MCF 10A (cell line): ENCODE results near the gene SNAI3. TPM values are rescaled to one million over a fixed set of nuclear protein-coding genes. Genes with fewer than 3 reads are reported as not detected.

Source experiments
- BruUV-seq: library from RNA; stranded (reverse); fragments of 400-500 nt; replicated peaks from 2 replicates; lab custom pipeline; 2021; lab: Mats Ljungman, UMichigan
- CTCF ChIA-PET: fragments of 300-600 bp; sonication (Branson Sonifier 250); formaldehyde crosslinking; extraction: SDS; loops from one replicate; lab custom pipeline; 2021; ENCODE audit warnings: antibody characterized with exemption, inconsistent platforms; lab: Yijun Ruan, JAX
- POLR2A ChIA-PET: fragments of 300-600, 350-650 bp; sonication (Branson Sonifier 250); formaldehyde crosslinking; extraction: SDS; loops from one replicate; lab custom pipeline; 2020; ENCODE audit warnings: antibody characterized with exemption, inconsistent platforms; lab: Yijun Ruan, JAX
- DNase-seq: peaks from one replicate; pipeline ENCODE4 v3.0.0-alpha.2; 2018; ENCODE audit not compliant: unreplicated experiment
- H3K27ac Mint-ChIP-seq: one replicate; pipeline ENCODE4 v1.8.0; 2022; ENCODE audit warnings: mild to moderate bottlenecking, low read depth, mixed read lengths; ENCODE audit not compliant: unreplicated experiment
- H3K27me3 Mint-ChIP-seq: one replicate; pipeline ENCODE4 v1.8.0; 2022; ENCODE audit warnings: mixed read lengths; ENCODE audit not compliant: insufficient read depth, unreplicated experiment
- H3K36me3 Mint-ChIP-seq: one replicate; pipeline ENCODE4 v1.8.0; 2022; ENCODE audit warnings: mild to moderate bottlenecking, moderate library complexity, mixed read lengths; ENCODE audit not compliant: insufficient read depth, unreplicated experiment
- H3K4me1 Mint-ChIP-seq: one replicate; pipeline ENCODE4 v1.8.0; 2022; ENCODE audit warnings: mixed read lengths; ENCODE audit not compliant: insufficient read depth, unreplicated experiment
- H3K4me3 Mint-ChIP-seq: one replicate; pipeline ENCODE4 v1.8.0; 2022; ENCODE audit warnings: mild to moderate bottlenecking, moderate library complexity, mixed read lengths; ENCODE audit not compliant: unreplicated experiment
- H3K9me3 Mint-ChIP-seq: one replicate; pipeline ENCODE4 v1.8.0; 2022; ENCODE audit warnings: mixed read lengths; ENCODE audit not compliant: unreplicated experiment
- intact Hi-C: fragments of 100-400 bp; cut with micrococcal nuclease; formaldehyde crosslinking; loops from 2 replicates; pipeline ENCODE4 v1.14.1; 2022
- total RNA-seq: library from RNA; stranded (reverse); gene quantifications from 2 replicates; pipeline ENCODE4 v1.2.3, GENCODE V29; 2022
- TF ChIP-seq, protein P1 (sequence below): fragments of 200-600 bp; IDR thresholded peaks from one replicate; pipeline ENCODE4 v1.8.0; 2022; ENCODE audit warnings: antibody characterized with exemption, mild to moderate bottlenecking; ENCODE audit not compliant: unreplicated experiment

The SNAI3 gene
- total RNA-seq, 1 experiment from 2014 or later = not detected

- H3K4me3 Mint-ChIP-seq = no peak overlapping the region
- no peak for DNase-seq
- peaks cover 25% of the 10 kb centered on the region for H3K27me3 Mint-ChIP-seq
- TF ChIP-seq, protein P1, sequence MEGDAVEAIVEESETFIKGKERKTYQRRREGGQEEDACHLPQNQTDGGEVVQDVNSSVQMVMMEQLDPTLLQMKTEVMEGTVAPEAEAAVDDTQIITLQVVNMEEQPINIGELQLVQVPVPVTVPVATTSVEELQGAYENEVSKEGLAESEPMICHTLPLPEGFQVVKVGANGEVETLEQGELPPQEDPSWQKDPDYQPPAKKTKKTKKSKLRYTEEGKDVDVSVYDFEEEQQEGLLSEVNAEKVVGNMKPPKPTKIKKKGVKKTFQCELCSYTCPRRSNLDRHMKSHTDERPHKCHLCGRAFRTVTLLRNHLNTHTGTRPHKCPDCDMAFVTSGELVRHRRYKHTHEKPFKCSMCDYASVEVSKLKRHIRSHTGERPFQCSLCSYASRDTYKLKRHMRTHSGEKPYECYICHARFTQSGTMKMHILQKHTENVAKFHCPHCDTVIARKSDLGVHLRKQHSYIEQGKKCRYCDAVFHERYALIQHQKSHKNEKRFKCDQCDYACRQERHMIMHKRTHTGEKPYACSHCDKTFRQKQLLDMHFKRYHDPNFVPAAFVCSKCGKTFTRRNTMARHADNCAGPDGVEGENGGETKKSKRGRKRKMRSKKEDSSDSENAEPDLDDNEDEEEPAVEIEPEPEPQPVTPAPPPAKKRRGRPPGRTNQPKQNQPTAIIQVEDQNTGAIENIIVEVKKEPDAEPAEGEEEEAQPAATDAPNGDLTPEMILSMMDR = no peak
- no peaks in the 10 kb centered on the region for H3K4me1 Mint-ChIP-seq
- intact Hi-C loops = no loop called here
- H3K36me3 Mint-ChIP-seq = no peaks in the 10 kb centered on the region
- no peaks in the 10 kb centered on the region for H3K9me3 Mint-ChIP-seq
- ChIA-PET POLR2A (interaction anchor here (1.1 to 1.9 kb wide), 3 partner anchors 17 to 94 kb away, joined by 3 to 10 read pairs (median 4); partner anchors contain the start of gene MVD), CTCF (no interaction called here)
- H3K27ac Mint-ChIP-seq = no peak overlapping the region
- BruUV-seq = no TSS peak
Measured at GRCh38 chr16:88688013-88688778, 1.9 kb upstream of the SNAI3 start.

GRCh38 chr16:88687676-88688012 is 1.3 kb upstream of the SNAI3 start:
- POLR2A ChIA-PET = interaction anchor here (1.1 to 1.9 kb wide), 3 partner anchors 17 to 95 kb away, joined by 3 to 10 read pairs (median 4); partner anchors contain the start of gene MVD
- DNase-seq = no peak
- intact Hi-C loops = no loop called here
- no peak overlapping the region for H3K4me3 Mint-ChIP-seq
- CTCF ChIA-PET = no interaction called here
- peaks cover 28% of the 10 kb centered on the region for H3K27me3 Mint-ChIP-seq
- no TSS peak for BruUV-seq
- no peaks in the 10 kb centered on the region for H3K4me1 Mint-ChIP-seq
- no peaks in the 10 kb centered on the region for H3K9me3 Mint-ChIP-seq
- TF ChIP-seq, protein P1 = no peak
- H3K27ac Mint-ChIP-seq = no peak overlapping the region
- no peaks in the 10 kb centered on the region for H3K36me3 Mint-ChIP-seq

DNA sequence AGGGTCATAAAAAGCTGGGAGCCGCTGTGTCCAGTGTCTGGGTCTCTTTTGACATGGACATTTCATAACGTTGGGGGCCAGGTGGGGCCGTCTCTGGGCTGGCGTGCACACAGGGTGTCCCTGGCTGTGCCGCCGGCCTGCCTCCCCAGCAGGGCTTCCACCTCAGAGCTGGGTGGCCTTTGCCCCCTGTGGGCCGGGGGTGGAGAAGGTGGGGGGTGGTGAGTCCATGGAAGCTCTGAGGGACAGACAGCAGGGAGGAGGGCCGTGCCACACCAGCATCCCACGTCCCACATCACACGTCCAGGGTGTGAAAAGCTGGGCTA is 908 bp upstream of the SNAI3 start:
- intact Hi-C loops = no loop called here
- no peak for DNase-seq
- H3K27ac Mint-ChIP-seq = no peak overlapping the region
- peaks cover 33% of the 10 kb centered on the region for H3K27me3 Mint-ChIP-seq
- H3K4me3 Mint-ChIP-seq = no peak overlapping the region
- ChIA-PET CTCF (no interaction called here), POLR2A (interaction anchor here (0.5 to 1.9 kb wide), 6 partner anchors 15 to 116 kb away, joined by 3 to 10 read pairs (median 4); partner anchors contain the start of gene MVD)
- BruUV-seq = no TSS peak
- H3K4me1 Mint-ChIP-seq = no peaks in the 10 kb centered on the region
- H3K36me3 Mint-ChIP-seq = no peaks in the 10 kb centered on the region
- TF ChIP-seq, protein P1 = no peak
- no peaks in the 10 kb centered on the region for H3K9me3 Mint-ChIP-seq

- Mint-ChIP-seq H3K27ac (no peak overlapping the region), H3K9me3 (no peaks in the 10 kb centered on the region), H3K4me1 (no peaks in the 10 kb centered on the region), H3K4me3 (peak overlapping the region; percentile 65), H3K36me3 (no peaks in the 10 kb centered on the region), H3K27me3 (peaks cover 32% of the 10 kb centered on the region)
- DNase-seq = no peak
- ChIA-PET CTCF (no interaction called here), POLR2A (interaction anchor here (0.6 to 1.9 kb wide), 2 partner anchors 22 to 152 kb away, joined by 3 to 10 read pairs; partner anchors contain the start of gene MVD)
- intact Hi-C loops = no loop called here
- TF ChIP-seq, protein P1 = no peak
- no TSS peak for BruUV-seq
Measured at GRCh38 chr16:88686062-88686438, 257 bp downstream of the SNAI3 start.
